Epidermal melanocyte (primary cell): Measurements from ENCODE around the gene EXOC2.
A peak's percentile ranks its signal among the peaks of the same experiment; 100 is the strongest.
"Not testable (repeated sequence)": the region's sequence is repeated elsewhere in the genome, so short reads cannot be mapped to it uniquely, and the experiment has no call there.

Experiments used
- DNase-seq: peaks from one replicate; pipeline ENCODE4 v3.0.0; 2011; ENCODE audit warnings: low spot score; ENCODE audit not compliant: insufficient read length

EXOC2 gene

GRCh38 chr6:583635-584034, 109.3 kb downstream of the EXOC2 start:
- DNase-seq, result no peak

- no peak for DNase-seq
These were observed 109.8 kb downstream of the EXOC2 start for GRCh38 chr6:583116-583515.

- no peak for DNase-seq
These were observed 110.6 kb downstream of the EXOC2 start for GRCh38 chr6:582370-582769.

- peak; percentile 62 for DNase-seq
These were observed 113.6 kb downstream of the EXOC2 start for GRCh38 chr6:579339-579738.

- DNase-seq, result no peak
These were observed 120.2 kb downstream of the EXOC2 start for GRCh38 chr6:572596-573265.

GRCh38 chr6:571892-572291, 121.0 kb downstream of the EXOC2 start:
- no peak for DNase-seq

GRCh38 chr6:570825-571224, 122.1 kb downstream of the EXOC2 start:
- no peak for DNase-seq

GRCh38 chr6:568954-569523, 123.9 kb downstream of the EXOC2 start:
- no peak for DNase-seq

- DNase-seq, result no peak
These were observed 124.9 kb downstream of the EXOC2 start for GRCh38 chr6:568085-568484.

GRCh38 chr6:563863-564262, 129.1 kb downstream of the EXOC2 start:
- no peak for DNase-seq

GRCh38 chr6:562052-562676, 130.8 kb downstream of the EXOC2 start:
- no peak for DNase-seq

- not testable (repeated sequence) for DNase-seq
These were observed 131.6 kb downstream of the EXOC2 start for GRCh38 chr6:561335-561734.

GRCh38 chr6:558959-559358, 134.0 kb downstream of the EXOC2 start:
- no peak for DNase-seq

GRCh38 chr6:558089-558488, 134.8 kb downstream of the EXOC2 start:
- no peak for DNase-seq

- DNase-seq, result no peak
These were observed 141.0 kb downstream of the EXOC2 start for GRCh38 chr6:551829-552350.

- DNase-seq, result peak; percentile 56
These were observed 141.5 kb downstream of the EXOC2 start for GRCh38 chr6:551405-551804.

GRCh38 chr6:549906-550305, 143.0 kb downstream of the EXOC2 start:
- no peak for DNase-seq

GRCh38 chr6:548517-548916, 144.4 kb downstream of the EXOC2 start:
- no peak for DNase-seq

GRCh38 chr6:548091-548490, 144.8 kb downstream of the EXOC2 start:
- DNase-seq, result no peak

GRCh38 chr6:540490-540889, 152.4 kb downstream of the EXOC2 start:
- no peak for DNase-seq

GRCh38 chr6:537114-537513, 155.8 kb downstream of the EXOC2 start:
- no peak for DNase-seq

- DNase-seq, result no peak
These were observed 162.5 kb downstream of the EXOC2 start for GRCh38 chr6:530425-530824.

- no peak for DNase-seq
These were observed 163.9 kb downstream of the EXOC2 start for GRCh38 chr6:528989-529388.
